Measurements from ENCODE around the gene MAIP1.

The MAIP1 gene

GRCh38 chr2:199991691-199992090, 36.3 kb downstream of the MAIP1 start:
- DNase-seq (ENCODE audit: low spot score): no peak

- DNase-seq (ENCODE audit: low spot score): no peak
These were observed 36.9 kb downstream of the MAIP1 start for GRCh38 chr2:199992296-199992695.

- DNase-seq (ENCODE audit: low spot score): no peak
These were observed 39.0 kb downstream of the MAIP1 start for GRCh38 chr2:199994371-199994770.

GRCh38 chr2:199994896-199995295, 39.5 kb downstream of the MAIP1 start:
- no peak for DNase-seq (ENCODE audit: low spot score)

DNA sequence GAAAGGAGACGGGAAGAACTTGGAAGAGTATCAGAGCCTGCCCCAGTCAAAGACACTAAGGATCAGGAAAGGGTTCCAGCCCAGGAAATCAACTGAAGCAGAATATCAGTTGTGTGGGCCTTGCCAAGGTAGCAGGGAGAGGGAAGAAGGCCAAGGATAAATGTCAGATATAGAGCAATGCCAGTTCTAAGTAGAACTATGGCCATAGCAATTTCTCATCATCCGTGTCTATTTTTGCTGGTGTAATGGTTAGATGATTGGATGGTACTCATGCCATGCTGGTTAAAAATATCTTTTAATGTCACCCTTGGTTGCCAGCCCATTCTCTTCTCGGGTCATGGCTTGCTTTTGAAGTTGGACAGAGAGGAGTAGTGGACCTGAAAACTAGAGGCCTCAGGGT, 41.9 kb downstream of the MAIP1 start:
- no peak for DNase-seq (ENCODE audit: low spot score)

DNA sequence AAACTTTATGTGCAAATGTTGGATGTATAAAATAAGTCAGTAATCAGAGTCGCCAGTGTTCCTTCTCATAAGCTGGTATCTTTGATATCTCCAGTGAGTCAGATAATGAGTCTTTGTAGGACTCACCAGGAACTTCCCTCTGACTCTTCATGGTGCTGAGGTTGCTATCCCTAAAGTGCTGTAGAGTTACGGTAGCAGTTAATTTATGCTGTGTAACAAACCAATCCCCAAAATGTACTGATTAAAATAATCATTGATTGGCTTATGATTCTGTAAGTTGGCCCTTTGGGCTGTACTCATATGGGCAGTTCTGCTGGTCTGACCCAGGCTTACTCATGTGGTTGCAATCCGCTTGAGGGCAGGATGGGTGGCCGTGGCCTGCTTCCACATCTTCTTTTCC, 43.8 kb downstream of the MAIP1 start:
- no peak for DNase-seq (ENCODE audit: low spot score)

DNA sequence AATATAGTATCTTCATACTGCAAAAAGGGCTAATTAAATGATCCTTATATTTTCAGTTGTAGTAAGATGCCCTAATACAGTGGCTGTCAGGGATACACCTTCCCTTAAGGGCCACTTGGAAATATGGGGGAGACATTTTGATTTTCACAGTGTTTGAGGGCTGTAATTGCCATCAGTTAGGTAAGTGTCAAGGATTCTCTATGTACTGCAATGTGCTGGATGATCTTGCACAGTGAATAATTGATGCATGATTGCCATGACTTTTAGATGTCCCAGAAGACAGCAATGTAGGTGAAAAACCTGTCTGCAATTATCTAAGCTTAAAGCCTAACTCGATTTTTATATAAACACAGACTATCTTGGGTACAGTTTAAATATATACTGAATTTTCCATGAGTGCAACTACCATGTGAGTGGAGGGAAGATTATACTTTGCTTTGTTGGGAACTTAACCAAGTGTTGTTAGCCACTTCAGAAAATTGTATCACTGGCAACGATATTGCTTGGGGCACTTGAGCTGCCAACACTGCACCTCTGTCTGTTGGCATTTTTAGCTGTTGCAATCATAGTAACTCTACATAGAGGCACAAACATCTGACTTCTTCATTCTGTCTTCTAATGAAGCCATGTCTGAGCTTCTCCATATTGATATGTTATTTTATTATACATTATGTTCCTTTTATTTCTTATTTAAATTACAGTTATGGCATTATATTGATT, 45.2 kb downstream of the MAIP1 start:
- no peak for DNase-seq (ENCODE audit: low spot score)

- no peak for DNase-seq (ENCODE audit: low spot score)
These were observed 48.1 kb downstream of the MAIP1 start for GRCh38 chr2:200003444-200003843.

GRCh38 chr2:200005675-200006074, 50.3 kb downstream of the MAIP1 start:
- DNase-seq (ENCODE audit: low spot score): no peak

- no peak for DNase-seq (ENCODE audit: low spot score)
These were observed 51.9 kb downstream of the MAIP1 start for GRCh38 chr2:200007306-200007705.

DNA sequence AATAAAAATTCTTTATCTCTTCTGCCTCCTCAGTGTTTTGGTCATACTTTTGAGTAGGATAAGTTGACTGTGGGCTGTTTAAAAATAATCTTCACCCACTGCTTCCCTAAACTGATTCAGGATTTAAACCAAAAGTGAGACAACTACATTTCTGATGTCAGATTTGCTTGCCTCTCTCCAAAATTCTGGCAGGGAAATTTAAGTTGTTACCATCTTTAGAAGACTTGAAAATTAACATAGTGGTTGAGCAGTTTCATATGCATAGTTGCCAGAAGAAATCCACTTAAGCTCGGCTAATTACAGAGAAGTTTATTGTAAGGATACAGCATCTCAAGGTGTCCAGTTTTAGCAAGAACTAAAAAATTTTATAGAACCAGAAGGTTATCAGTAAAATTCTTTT, 57.0 kb downstream of the MAIP1 start:
- DNase-seq (ENCODE audit: low spot score): no peak
